ENCODE measurements around the gene MAST3. TPM values are rescaled to one million over a fixed set of nuclear protein-coding genes. Genes with fewer than 3 reads are reported as not detected.
A peak's percentile ranks its signal among the peaks of the same experiment; 100 is the strongest.

The MAST3 gene
- total RNA-seq, 1 experiment from 2014 or later = 4.3 TPM

DNA sequence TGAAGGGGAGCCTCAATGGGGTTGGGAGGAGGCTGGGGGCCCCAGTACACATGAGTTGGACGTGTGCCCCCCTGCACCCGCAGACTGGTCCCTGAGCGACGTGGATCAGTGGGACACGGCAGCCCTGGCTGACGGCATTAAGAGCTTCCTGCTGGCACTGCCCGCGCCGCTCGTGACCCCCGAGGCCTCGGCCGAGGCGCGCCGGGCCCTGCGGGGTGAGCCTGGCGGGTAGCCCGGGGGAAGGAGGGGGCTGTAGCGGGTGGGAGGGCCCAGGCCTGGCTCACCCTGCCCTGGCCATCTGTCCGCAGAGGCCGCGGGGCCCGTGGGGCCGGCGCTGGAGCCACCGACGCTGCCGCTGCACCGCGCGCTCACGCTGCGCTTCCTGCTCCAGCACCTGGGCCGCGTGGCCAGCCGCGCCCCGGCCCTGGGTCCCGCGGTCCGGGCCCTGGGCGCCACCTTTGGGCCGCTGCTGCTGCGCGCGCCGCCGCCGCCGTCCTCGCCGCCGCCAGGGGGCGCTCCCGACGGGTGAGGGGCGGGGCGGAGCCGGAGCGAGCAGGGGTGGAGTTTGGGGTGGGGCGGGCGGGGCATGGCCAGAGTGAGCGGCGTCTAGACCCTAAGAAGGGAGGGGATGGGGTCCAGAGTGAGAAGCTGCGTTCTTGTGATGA is 63.5 kb downstream of the MAST3 start:
- no peaks in the 10 kb centered on the region for H3K9me3 ChIP-seq (replicated peaks)
- peak overlapping the region; percentile 45 for H3K4me3 ChIP-seq
- H3K27me3 ChIP-seq = no peaks in the 10 kb centered on the region
- no peak overlapping the region; the same call in 1 of the 2 replicates for H3K27ac ChIP-seq
- peaks cover 33% of the 10 kb centered on the region for H3K36me3 ChIP-seq
- peak; percentile 62 to 77 for DNase-seq
- peaks cover 14% of the 10 kb centered on the region for H3K4me1 ChIP-seq

DNA sequence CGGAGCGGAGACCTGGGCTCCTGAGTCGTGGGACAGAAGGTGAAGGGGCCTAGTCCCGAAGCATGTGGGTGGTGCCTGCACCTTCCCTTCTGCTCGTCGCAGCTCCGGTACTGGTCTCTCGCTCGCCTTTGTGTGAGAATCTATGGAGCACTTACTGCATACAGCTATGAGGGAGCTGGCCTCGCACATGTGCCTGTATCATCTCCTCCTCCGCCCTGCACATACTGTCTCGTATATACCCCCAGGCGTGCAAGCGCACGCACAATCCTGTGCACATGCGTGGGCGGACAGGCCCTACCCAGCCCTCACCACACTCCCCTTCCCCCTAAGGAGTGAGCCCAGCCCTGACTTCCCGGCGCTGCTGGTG is 64.0 kb downstream of the MAST3 start:
- Histone ChIP-seq H3K27me3 (no peaks in the 10 kb centered on the region), H3K27ac (no peak overlapping the region), H3K9me3 (replicated peaks) (no peaks in the 10 kb centered on the region), H3K4me3 (no peak overlapping the region), H3K4me1 (peaks cover 9% of the 10 kb centered on the region), H3K36me3 (peaks cover 36% of the 10 kb centered on the region)
- no peak for DNase-seq

DNA sequence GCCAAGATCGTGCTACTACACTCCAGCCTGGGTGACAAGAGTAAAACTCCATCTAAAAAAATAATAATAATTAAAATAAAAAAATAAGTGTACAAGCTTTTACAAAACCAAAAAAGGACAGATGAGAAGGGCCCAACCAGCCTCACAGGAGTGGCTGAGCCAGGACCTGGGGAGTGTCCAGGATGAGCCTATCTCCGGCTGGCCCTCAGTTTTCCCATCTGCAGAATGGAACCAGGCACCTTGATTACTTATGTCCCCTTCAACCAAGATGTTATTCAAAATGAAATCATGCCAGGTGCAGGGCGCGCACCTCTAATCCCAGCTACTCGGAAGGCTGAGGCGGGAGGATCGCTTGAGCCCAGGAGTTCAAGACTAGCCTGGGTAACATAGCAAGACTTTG is 66.5 kb downstream of the MAST3 start:
- H3K27me3 ChIP-seq = no peaks in the 10 kb centered on the region
- DNase-seq = no peak
- no peaks in the 10 kb centered on the region for H3K4me1 ChIP-seq
- H3K27ac ChIP-seq = no peak overlapping the region
- no peak overlapping the region for H3K4me3 ChIP-seq
- H3K36me3 ChIP-seq = peaks cover 57% of the 10 kb centered on the region
- no peaks in the 10 kb centered on the region for H3K9me3 ChIP-seq (replicated peaks)

DNA sequence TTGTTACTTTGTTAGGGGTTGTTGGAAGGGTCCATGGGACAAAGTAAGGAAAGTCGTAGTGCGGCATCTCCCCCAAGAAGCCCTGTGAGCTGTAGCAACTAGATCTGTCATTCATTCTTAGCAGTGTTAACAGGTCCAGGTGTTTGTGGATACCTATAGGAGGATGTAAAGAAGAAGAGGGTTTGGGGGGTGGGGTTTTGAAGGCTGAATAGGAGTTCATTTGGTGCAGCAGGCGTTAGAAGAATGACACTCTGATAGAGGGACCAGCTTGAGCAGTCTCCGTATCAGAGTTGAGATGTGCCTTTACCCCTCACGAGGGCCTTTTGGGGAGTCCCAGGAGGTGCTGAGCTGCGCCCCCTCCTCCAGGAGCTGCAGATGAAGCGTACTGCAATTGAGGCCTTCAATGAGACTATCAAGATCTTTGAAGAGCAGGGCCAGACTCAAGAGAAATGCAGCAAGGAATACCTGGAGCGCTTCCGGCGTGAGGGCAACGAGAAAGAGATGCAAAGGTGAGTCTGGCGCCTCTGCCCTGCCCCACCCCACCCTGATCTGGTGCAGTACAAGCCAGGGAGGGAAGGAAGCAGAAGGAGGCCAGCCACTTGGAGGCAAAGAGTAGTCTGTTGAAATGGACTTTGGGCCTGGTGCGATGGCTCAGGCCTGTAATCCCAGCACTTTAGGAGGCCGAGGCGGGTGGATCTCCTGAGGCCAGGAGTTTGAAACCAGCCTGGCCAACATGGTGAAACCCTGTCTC is 68.4 kb downstream of the MAST3 start:
- no peak overlapping the region for H3K4me3 ChIP-seq
- H3K4me1 ChIP-seq = no peaks in the 10 kb centered on the region
- peaks cover 61% of the 10 kb centered on the region for H3K36me3 ChIP-seq
- no peaks in the 10 kb centered on the region for H3K9me3 ChIP-seq (replicated peaks)
- no peak for DNase-seq
- H3K27me3 ChIP-seq = no peaks in the 10 kb centered on the region
- H3K27ac ChIP-seq = no peak overlapping the region

DNA sequence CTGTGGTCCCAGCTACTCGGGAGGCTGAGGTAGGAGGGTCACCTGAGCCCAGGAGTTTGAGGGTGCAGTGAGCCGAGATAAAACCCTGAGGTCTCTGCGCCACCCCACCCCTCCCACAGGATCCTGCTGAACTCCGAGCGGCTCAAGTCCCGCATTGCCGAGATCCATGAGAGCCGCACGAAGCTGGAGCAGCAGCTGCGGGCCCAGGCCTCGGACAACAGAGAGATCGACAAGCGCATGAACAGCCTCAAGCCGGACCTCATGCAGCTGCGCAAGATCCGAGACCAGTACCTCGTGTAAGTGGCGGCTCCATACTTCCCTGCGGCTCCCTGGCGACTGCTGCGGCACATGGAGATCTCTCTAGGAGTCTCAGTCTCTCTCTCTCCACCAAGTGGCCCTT is 69.4 kb downstream of the MAST3 start:
- Histone ChIP-seq H3K27ac (no peak overlapping the region), H3K4me3 (no peak overlapping the region), H3K36me3 (peaks cover 61% of the 10 kb centered on the region), H3K9me3 (replicated peaks) (no peaks in the 10 kb centered on the region), H3K27me3 (no peaks in the 10 kb centered on the region), H3K4me1 (no peaks in the 10 kb centered on the region)
- DNase-seq = no peak

DNA sequence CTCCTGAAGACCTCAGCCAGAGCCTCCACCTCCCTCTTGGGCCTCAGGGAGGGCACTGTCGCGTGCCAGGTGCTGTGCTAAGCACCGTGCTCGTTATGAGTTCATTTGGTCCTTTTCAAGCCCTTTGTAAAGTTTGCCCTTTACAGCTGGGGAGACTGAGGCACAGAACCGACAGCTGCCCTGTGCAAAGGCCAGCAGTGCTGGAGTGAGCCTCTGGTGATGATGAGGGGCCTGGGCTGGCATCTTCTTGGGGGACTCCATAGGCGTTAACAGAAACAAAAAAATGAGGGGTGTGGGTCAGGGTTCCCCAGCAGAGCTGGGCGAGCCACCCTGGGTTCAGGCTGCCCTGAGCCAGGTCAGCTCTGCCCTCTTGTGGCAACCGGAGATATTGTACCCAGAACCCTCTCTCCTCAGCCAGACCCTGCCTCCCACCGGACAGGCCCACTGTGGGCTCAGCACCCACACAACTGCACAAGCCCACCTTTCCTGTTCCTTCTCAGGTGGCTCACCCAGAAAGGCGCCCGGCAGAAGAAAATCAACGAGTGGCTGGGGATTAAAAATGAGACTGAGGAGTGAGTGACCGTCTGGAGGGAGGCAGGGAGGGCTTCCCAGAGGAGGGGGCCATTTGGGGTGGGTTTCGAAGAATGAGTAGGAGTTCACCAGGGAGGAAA is 70.5 kb downstream of the MAST3 start:
- Histone ChIP-seq H3K27me3 (no peaks in the 10 kb centered on the region), H3K36me3 (peaks cover 53% of the 10 kb centered on the region), H3K9me3 (replicated peaks) (no peaks in the 10 kb centered on the region), H3K27ac (no peak overlapping the region), H3K4me3 (no peak overlapping the region), H3K4me1 (no peaks in the 10 kb centered on the region)
- DNase-seq = peak; percentile 56 to 78

DNA sequence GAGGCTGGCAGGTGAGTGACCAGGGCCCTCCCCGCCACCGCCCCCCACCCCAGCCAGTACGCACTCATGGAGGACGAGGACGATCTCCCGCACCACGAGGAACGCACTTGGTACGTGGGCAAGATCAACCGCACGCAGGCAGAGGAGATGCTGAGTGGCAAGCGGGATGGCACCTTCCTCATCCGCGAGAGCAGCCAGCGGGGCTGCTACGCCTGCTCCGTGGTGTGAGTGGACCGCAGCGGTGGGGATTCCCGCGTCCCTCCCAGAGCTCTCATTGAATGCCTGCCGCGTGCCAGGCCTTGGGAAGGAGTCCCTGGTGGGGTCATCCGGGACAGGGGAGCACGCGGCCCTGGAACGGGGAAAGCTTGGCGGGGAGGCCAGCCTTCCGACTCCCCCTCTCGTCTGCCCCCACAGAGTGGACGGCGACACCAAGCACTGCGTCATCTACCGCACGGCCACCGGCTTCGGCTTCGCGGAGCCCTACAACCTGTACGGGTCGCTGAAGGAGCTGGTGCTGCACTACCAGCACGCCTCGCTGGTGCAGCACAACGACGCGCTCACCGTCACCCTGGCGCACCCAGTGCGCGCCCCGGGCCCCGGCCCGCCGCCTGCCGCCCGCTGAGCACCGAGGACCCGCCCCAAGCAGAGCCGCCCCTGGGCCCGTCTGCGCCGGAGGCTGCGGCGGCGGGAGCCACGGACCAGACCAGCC is 71.2 kb downstream of the MAST3 start:
- Histone ChIP-seq H3K36me3 (peaks cover 47% of the 10 kb centered on the region), H3K9me3 (replicated peaks) (no peaks in the 10 kb centered on the region)

DNA sequence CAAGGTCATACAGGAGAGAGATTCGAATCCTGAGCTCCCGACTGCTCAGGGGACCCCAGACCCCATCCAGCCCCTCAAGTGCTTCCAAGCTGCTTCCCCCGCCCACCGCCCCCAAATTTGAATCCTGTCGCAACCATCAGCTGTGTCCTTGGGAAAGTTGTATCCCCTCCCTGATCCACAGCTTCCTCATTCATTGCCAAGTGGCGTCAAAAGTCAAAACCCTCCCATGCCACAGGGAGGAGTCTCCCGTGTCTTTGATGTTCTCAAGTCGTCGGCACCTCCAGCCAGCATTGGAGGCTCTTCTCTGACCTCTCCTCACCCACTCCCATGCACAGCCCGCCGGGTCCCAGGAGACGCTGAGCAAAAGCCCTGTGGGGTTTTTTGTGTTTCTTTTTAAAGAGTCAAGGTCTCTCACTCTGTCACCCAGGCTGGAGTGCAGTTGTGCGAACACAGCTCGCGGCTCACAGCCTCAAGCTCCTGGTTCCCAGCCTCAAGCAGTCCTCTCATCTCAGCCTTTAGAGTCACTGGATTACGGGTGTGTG is 73.2 kb downstream of the MAST3 start:
- Histone ChIP-seq H3K9me3 (replicated peaks) (no peaks in the 10 kb centered on the region), H3K36me3 (peaks cover 31% of the 10 kb centered on the region), H3K4me3 (no peak overlapping the region), H3K27ac (no peak overlapping the region), H3K27me3 (peaks cover 12% of the 10 kb centered on the region; the same call in 1 of the 2 replicates), H3K4me1 (peaks cover 3% of the 10 kb centered on the region; the same call in 1 of the 2 replicates)
- DNase-seq = no peak

More for the DNA sequence above, 71.2 kb downstream of the MAST3 start:
- no peak for DNase-seq
- Histone ChIP-seq H3K27me3 (no peaks in the 10 kb centered on the region), H3K4me3 (no peak overlapping the region), H3K27ac (no peak overlapping the region), H3K4me1 (peaks cover 3% of the 10 kb centered on the region; the same call in 1 of the 2 replicates)

DNA sequence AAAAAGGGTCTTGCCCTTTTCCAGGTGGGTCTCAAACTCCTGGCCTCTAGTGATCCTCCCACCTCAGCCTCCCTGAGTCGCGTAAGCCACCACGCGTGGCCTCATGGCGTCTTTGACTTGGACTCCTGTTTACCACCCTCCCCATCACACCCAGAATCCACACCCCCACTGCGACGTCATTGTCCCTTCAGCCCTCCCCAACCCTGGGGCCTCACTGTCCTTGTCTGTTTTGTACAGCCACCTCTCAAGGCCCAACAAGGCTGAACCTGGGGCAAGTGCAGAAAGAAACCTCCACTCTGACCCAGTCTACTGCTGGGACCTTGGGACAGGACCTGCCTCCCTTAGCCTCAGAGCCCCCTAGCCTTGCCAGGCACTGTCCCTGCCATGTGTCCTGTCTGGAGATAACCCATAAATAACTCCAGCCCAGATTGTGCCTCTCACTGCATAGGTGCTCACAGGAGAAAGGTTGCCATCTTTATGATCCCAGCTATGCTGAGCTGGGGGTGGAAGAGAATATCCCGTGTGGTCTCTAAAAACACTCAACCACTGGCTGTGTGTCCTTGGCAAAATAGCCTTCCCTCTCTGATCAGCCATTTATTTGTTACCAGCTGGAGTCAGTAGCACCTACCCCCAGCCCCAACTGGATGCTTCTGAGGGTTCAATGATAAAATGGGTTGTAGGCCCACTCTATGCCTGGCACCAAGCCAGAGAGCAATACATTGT is 74.2 kb downstream of the MAST3 start:
- Histone ChIP-seq H3K36me3 (peaks cover 24% of the 10 kb centered on the region), H3K4me3 (no peak overlapping the region), H3K27ac (no peak overlapping the region), H3K4me1 (peaks cover 3% of the 10 kb centered on the region; the same call in 1 of the 2 replicates), H3K27me3 (peaks cover 12% of the 10 kb centered on the region; the same call in 1 of the 2 replicates), H3K9me3 (replicated peaks) (no peaks in the 10 kb centered on the region)
- DNase-seq = no peak

DNA sequence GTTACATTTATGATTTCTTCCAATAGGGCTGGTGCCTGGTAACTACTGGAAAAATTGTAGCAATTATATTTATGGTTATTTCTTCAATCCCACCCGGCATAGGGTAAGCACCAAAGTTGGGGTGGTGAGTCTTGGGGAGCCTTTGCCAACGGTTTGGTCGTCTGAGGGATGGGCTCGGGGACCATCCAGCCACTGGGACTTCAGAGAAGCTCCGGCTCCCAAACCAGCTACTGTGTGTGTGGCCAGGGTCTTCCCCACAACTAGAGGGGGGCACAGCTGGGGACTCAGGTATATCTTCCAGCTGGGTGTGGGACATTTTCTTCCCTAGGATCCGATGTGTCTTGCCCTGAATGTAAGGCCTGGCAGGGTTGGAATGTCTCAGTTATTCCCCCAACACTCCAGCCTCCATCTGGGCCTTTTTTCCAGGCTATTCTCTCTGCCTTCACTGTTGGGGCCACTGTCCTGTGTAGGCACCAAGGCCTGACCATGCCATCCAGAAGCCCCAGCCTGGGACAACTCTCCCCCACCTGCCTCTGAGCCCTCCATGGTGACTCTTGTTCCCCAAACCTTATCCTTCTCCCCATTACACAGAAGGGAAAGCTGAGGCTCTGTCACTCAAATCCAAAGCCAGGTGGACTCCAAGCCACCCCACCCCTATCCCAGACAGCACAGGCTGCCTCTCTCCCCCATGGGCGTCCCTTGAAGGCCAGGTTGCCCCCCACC is 74.9 kb downstream of the MAST3 start:
- no peak overlapping the region for H3K4me3 ChIP-seq
- H3K36me3 ChIP-seq = peaks cover 16% of the 10 kb centered on the region
- H3K4me1 ChIP-seq = peaks cover 3% of the 10 kb centered on the region; the same call in 1 of the 2 replicates
- DNase-seq = no peak
- H3K9me3 ChIP-seq (replicated peaks) = no peaks in the 10 kb centered on the region
- peaks cover 16% of the 10 kb centered on the region; the same call in 1 of the 2 replicates for H3K27me3 ChIP-seq
- no peak overlapping the region for H3K27ac ChIP-seq

DNA sequence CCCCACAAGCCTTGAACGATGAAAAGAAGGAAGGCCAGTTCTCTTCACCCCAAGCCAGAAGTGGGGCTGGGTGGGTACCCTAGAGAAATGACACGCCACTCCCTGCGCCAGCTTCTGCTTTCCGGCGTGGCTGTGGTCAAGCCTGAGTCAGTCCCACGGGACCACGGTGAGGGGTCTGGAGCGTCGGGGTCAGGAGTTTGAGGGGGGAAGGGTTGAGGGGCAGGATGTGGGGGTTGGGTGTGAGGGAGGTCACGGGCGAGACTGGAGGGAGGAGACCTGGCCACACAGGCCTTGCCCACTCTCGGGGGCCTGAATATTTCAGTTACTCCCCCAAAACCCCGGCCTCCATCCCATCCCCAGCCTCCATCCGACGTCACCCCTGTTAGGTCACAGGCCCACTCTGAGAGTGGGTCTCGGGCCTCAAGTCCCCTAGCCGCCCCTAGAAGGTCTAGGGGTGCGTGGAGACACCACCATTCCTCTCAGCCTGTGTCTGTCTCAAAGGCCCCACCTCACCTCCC is 75.5 kb downstream of the MAST3 start:
- DNase-seq = no peak
- Histone ChIP-seq H3K9me3 (replicated peaks) (no peaks in the 10 kb centered on the region), H3K4me1 (peaks cover 3% of the 10 kb centered on the region; the same call in 1 of the 2 replicates), H3K27me3 (peaks cover 18% of the 10 kb centered on the region; the same call in 1 of the 2 replicates), H3K27ac (no peak overlapping the region), H3K36me3 (peaks cover 11% of the 10 kb centered on the region), H3K4me3 (peak overlapping the region; percentile 45; the same call in 1 of the 2 replicates)

DNA sequence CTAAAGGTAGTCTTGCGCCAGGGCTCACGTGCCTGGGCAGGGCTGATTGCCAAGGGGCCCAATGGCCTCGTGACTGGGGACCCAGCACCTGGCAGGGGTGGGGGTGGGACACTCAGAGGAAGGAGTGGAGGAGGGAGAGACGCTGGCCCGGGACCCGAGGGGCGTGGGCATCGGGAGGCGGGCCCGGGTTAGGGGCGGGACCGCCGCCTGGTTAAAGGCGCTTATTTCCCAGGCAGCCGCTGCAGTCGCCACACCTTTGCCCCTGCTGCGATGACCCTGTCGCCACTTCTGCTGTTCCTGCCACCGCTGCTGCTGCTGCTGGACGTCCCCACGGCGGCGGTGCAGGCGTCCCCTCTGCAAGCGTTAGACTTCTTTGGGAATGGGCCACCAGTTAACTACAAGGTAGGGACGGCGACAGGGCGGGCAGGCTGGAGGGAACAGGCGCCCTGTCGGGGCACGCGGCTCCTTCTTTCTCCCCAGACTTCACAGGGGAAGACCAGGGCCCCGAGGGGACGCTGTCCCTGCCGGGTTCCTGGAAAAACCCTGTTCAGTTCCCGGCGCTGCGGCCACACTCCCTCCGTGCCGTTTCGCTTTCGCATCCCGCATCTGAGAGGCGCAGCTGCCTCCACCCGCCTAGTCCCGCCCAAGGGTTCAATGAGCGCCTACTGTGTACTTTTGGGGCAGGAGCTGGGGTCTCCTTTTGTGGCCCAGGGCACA is 76.2 kb downstream of the MAST3 start, which contains the start of gene IFI30:
IFI30 (plus strand) TSS at position 242 of the 717 bp plus-strand sequence; CDS start at position 271, 29 bp downstream.
- Histone ChIP-seq H3K4me1 (peaks cover 3% of the 10 kb centered on the region; the same call in 1 of the 2 replicates), H3K27ac (no peak within 1 kb of the TSS), H3K4me3 (peak within 1 kb of the TSS; percentile 45), H3K27me3 (peaks cover 18% of the 10 kb centered on the region; the same call in 1 of the 2 replicates), H3K9me3 (replicated peaks) (no peaks in the 10 kb centered on the region), H3K36me3 (peaks cover 5% of the 10 kb centered on the region)
- DNase-seq = peak; percentile 50 to 68
